PFSK-1 (cell line): ENCODE results near the gene ZNF777.

Experiments used
- FOXP2 ChIP-seq: optimal IDR thresholded peaks from 2 replicates; pipeline ENCODE3; 2011; ENCODE audit warnings: borderline replicate concordance, control low read depth, inconsistent platforms; ENCODE audit not compliant: insufficient read depth; ENCODE audit errors: extremely low read length, extremely low read depth
- POLR2AphosphoS5 ChIP-seq: IDR thresholded peaks from 2 replicates; pipeline ENCODE4 v1.6.1; 2012; ENCODE audit warnings: low read depth, mild to moderate bottlenecking, control low read depth, low read length, moderate library complexity
- SIN3A ChIP-seq: IDR thresholded peaks from 2 replicates; pipeline ENCODE4 v1.6.1; 2012; ENCODE audit warnings: mild to moderate bottlenecking, low read length, moderate library complexity, borderline replicate concordance; ENCODE audit not compliant: insufficient read depth
- TAF1 ChIP-seq: IDR thresholded peaks from 2 replicates; pipeline ENCODE4 v1.6.1; 2012; ENCODE audit warnings: low read length, control low read depth, borderline replicate concordance; ENCODE audit not compliant: insufficient read depth
- TF ChIP-seq, protein P1 (sequence below), 2 experiments: IDR thresholded peaks; 2 replicates each; pipeline versions ENCODE4 v1.6.1 to v1.8.0; 2011 to 2012; ENCODE audit warnings: low read depth in 2 of 2, low read length in 2 of 2, control low read depth in 1 of 2, inconsistent platforms in 1 of 2, mild to moderate bottlenecking in 1 of 2, moderate library complexity in 1 of 2; ENCODE audit not compliant: insufficient read depth in 1 of 2

The ZNF777 gene

DNA sequence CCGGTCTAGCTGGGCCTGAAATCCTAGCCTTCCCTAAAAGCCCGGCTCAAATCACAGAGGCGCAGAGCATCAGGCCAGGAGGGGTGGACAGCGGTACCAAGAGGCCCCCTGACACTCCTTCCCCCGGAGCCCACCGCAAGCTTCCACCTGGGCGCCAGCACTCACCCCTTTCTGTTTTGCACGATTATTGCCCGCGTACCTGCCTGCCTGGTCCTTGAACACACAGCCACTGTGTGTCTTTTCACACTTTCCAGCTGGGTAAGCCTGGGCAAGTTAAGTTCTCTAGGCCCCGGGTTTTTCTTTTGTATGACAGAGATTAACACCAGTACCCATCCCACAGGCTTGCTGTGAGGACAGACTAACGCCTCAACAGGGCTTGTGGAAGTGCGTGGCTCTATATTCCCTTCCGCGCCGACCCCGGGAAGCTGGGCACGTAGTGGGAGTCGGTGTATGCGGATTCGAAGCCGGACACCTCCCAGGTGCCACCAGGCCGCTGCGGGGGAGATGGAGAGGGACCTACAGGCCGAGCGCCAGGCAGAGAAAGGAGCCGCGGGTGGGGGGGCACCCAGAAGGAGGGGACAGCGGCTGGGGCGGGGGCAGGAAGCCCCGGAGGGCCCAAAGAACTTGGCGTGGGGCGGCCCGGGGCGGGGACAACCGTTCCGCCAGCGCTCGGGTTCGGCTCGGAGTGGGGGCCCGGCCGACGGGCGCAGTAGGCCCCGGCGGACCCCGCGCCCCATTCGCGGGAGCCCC, 36.0 kb upstream of the ZNF777 start:
- TF ChIP-seq TAF1, result no peak
- no peak for TF ChIP-seq SIN3A
- TF ChIP-seq FOXP2, result no peak
- TF ChIP-seq POLR2AphosphoS5, result no peak
- TF ChIP-seq, protein P1, sequence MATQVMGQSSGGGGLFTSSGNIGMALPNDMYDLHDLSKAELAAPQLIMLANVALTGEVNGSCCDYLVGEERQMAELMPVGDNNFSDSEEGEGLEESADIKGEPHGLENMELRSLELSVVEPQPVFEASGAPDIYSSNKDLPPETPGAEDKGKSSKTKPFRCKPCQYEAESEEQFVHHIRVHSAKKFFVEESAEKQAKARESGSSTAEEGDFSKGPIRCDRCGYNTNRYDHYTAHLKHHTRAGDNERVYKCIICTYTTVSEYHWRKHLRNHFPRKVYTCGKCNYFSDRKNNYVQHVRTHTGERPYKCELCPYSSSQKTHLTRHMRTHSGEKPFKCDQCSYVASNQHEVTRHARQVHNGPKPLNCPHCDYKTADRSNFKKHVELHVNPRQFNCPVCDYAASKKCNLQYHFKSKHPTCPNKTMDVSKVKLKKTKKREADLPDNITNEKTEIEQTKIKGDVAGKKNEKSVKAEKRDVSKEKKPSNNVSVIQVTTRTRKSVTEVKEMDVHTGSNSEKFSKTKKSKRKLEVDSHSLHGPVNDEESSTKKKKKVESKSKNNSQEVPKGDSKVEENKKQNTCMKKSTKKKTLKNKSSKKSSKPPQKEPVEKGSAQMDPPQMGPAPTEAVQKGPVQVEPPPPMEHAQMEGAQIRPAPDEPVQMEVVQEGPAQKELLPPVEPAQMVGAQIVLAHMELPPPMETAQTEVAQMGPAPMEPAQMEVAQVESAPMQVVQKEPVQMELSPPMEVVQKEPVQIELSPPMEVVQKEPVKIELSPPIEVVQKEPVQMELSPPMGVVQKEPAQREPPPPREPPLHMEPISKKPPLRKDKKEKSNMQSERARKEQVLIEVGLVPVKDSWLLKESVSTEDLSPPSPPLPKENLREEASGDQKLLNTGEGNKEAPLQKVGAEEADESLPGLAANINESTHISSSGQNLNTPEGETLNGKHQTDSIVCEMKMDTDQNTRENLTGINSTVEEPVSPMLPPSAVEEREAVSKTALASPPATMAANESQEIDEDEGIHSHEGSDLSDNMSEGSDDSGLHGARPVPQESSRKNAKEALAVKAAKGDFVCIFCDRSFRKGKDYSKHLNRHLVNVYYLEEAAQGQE (IDR thresholded peaks at IDR 0.05; ENCODE audit: insufficient read depth in 1 of 2, low read depth in 2 of 2, low read length in 2 of 2), result no peak

DNA sequence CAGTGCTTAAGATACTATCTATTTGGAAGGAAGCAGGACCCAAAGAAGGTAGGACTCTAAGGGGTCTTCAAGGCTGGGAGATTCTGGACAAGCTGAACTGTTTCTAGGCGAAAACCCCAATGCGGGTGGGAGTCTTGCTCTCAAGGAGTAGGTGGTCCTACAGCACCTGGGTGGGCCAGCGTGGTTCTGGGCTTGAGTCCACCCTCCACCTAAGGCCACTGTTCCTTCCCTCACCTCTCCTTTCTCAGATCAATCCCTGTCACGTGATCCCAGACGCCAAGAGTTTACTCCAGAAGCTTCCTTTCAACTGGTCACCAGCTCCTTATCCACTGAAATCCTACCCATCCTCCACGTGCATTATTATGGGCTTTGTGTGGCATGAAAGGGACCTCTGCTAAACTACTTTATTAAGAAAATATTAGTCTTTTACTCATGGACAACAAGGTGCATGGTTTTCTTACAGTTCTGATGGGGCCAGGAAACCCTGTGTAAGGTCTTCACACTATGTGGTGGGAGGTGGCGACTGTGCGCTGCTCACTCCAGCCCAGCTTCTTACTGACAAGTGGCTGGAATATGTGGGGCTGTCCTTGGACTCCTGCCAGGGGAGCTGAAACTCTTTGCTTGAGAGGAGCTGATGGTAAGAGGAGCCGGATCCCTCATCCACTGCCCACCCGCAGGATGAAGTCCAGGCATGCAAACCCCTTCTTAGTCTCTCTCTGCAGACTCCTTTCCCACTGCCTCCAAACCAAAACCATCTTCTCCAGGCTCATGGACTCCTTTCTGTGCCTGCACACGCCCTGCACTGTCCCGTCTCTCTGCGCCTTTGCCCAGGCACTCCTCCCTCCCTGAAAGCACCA, 35.2 kb upstream of the ZNF777 start:
- TF ChIP-seq SIN3A (no peak), FOXP2 (no peak), POLR2AphosphoS5 (no peak), TAF1 (no peak)
- TF ChIP-seq, protein P1 (IDR thresholded peaks at IDR 0.05; ENCODE audit: insufficient read depth in 1 of 2, low read depth in 2 of 2, low read length in 2 of 2), result no peak

DNA sequence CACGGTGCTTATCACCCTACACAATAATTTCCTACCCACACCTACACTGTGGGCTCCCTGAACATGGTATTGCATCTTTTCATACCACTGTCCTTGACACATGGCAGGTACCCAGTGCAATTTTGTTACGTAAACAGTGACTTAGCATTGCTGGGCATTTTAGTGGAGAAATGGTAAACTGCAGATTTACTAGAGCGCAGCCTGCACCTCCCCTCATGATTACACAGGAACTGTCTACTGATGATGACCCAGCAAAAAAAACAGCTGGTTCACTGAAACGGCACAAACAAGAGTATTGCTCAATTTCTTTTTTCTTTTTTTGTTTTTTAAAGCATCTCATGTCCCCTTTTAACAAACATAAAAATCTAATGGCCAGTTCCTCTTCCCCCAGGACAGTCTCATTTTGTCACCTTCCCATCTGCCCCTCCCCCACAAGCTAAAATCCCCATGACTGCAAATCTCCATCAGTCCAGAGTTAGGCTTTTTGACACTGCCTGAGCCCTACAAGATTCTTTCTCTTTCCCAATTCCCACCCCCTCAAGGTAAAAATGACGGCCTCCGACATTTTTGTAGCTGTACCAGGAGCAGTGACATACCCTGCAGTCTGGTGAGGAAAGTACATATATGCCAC, 34.0 kb upstream of the ZNF777 start:
- TF ChIP-seq TAF1 (no peak), SIN3A (no peak), FOXP2 (no peak), POLR2AphosphoS5 (no peak)
- TF ChIP-seq, protein P1 (IDR thresholded peaks at IDR 0.05; ENCODE audit: insufficient read depth in 1 of 2, low read depth in 2 of 2, low read length in 2 of 2), result no peak

DNA sequence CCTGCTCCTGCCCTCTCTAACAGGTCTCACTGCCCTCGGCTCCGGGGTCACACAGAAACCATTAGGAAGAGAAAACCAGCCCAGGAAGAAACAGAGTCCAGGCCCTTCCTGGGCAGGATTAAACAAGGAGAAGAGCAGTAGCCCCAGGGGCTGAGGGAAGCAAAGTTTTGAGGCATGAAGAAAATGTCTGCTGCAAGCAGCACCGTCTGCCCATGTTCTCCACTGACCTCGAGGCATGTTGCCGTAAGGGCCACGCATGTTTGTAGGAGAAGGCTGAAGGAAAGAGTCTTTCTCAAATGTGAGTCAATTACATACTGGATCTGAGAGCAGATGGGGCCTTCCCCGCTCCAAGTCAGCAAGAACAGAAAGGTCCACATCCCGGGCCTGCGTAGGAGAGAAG, 32.5 kb upstream of the ZNF777 start:
- TF ChIP-seq, protein P1 (IDR thresholded peaks at IDR 0.05; ENCODE audit: insufficient read depth in 1 of 2, low read depth in 2 of 2, low read length in 2 of 2), result no peak
- TF ChIP-seq SIN3A (no peak), TAF1 (no peak), FOXP2 (no peak), POLR2AphosphoS5 (no peak)
